ENCODE data around the gene TPRX2. TPM values are rescaled to one million over a fixed set of nuclear protein-coding genes. Genes with fewer than 3 reads are reported as not detected.

The TPRX2 gene
- total and polyA plus RNA-seq, 10 of the 15 experiments (the other 5 are each of a cell fraction or from before 2014, with no cell fraction given), result not detected

DNA sequence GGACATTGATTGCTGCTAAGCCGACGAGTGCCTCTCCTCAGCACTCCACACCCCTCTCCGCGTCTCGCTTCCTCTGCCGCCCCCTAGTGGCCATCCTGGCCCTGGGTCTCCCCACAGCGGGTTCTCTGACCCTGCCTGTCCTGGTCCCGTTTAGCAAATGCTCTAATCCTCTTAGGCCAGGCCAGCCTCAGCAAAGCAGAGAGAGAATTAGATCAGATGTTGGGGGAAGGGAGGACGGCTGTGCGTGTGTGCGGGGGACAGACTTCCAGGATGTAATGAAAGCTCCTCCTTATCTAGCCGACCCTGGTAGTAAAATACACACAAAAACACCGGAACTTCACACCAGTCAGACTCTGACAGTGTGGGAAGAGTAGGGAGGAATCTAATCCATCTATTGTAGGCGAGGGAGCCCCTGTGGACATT is 4.5 kb downstream of the TPRX2 start (continued):
- TF ChIP-seq, protein P1, sequence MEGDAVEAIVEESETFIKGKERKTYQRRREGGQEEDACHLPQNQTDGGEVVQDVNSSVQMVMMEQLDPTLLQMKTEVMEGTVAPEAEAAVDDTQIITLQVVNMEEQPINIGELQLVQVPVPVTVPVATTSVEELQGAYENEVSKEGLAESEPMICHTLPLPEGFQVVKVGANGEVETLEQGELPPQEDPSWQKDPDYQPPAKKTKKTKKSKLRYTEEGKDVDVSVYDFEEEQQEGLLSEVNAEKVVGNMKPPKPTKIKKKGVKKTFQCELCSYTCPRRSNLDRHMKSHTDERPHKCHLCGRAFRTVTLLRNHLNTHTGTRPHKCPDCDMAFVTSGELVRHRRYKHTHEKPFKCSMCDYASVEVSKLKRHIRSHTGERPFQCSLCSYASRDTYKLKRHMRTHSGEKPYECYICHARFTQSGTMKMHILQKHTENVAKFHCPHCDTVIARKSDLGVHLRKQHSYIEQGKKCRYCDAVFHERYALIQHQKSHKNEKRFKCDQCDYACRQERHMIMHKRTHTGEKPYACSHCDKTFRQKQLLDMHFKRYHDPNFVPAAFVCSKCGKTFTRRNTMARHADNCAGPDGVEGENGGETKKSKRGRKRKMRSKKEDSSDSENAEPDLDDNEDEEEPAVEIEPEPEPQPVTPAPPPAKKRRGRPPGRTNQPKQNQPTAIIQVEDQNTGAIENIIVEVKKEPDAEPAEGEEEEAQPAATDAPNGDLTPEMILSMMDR (IDR thresholded peaks at IDR 0.05 in 2 of 3, conservative IDR thresholded peaks at IDR 0.05 in 1 of 3; ENCODE audit: control insufficient read depth in 2 of 3, extremely low read depth in 1 of 3, insufficient read depth in 1 of 3, low read depth in 3 of 3, low read length in 3 of 3), result peak; percentile 90 to 93 (median 91)
- no peak for TF ChIP-seq EGR1 (IDR thresholded peaks at IDR 0.05; ENCODE audit: borderline replicate concordance in 1 of 2, low read depth in 2 of 2, low read length in 2 of 2)

DNA sequence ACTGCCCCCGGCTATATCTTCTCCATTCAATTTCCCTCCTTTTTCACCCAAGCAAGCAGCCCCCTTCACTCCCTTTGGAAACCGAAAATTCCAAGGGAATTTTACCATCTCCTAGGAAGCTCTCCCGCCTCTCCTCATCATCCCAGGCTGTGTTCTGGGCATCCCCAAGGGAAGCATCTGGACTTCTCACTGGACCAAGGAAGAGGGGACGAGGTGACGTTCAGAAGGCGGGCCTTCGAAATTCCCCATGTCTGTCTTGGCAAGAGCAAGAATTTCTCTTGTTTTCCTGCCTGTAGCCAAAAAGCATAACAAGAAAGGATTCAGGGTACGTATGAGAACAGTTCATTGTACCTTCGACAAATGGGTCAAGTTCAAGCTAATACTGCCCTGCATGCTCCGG is 6.1 kb downstream of the TPRX2 start:
- ATAC-seq (no peak), DNase-seq (ENCODE audit: low read depth, low spot score) (no peak), FAIRE-seq (no peak)
- Histone ChIP-seq H4K20me1 (ENCODE audit: control insufficient read depth, insufficient read depth) (no peaks in the 10 kb centered on the region), H3K36me3 (ENCODE audit: control insufficient read depth in 2 of 2, insufficient read depth in 2 of 2, low read length in 1 of 2) (no peaks in the 10 kb centered on the region), H3K9ac (ENCODE audit: control insufficient read depth, insufficient read depth, low read length) (no peak overlapping the region), H2AFZ (ENCODE audit: control insufficient read depth, low read depth, low read length) (no peak overlapping the region), H3K9me3 (replicated peaks; ENCODE audit: control insufficient read depth, insufficient read depth, low read length) (no peaks in the 10 kb centered on the region; the same call in 1 of the 3 replicates), H3K27ac (ENCODE audit: control insufficient read depth, insufficient read depth) (no peak overlapping the region), H3K79me2 (ENCODE audit: control insufficient read depth, insufficient read depth, low read length) (no peaks in the 10 kb centered on the region), H3K4me2 (ENCODE audit: control insufficient read depth, insufficient read depth) (no peak overlapping the region), H3K27me3 (replicated peaks in 1 of 2; ENCODE audit: control insufficient read depth in 2 of 2, insufficient read depth in 2 of 2, low read length in 1 of 2) (no peaks in the 10 kb centered on the region), H3K4me1 (ENCODE audit: control insufficient read depth, insufficient read depth, low read length) (no peaks in the 10 kb centered on the region), H3K4me3 (no peak overlapping the region)
- POLR2A ChIA-PET, result no interaction called here
- CTCF ChIA-PET, result interaction anchor here (1.5 to 2.4 kb wide), 3 partner anchors 12 to 99 kb away, joined by 4 to 8 read pairs (median 7); no protein-coding TSS in a partner anchor
- intact Hi-C loops (cut with micrococcal nuclease; ENCODE audit: unreplicated experiment), result loop anchor here (5.0 kb wide), 1 partner anchor 53 kb away; no protein-coding TSS in a partner anchor
- SMC1A ChIA-PET (ENCODE audit: uncharacterized antibody, unreplicated experiment), result no interaction called here
- BruUV-seq (replicated peaks), result no TSS peak
- 27% methylated on average over 10 of the region's 10 CpGs for WGBS (ENCODE audit: insufficient coverage, insufficient replicate concordance, low lambda C conversion rate, missing lambda C conversion rate)
- RAD21 ChIA-PET (ENCODE audit: unreplicated experiment), result interaction anchor here (1.0 kb wide), 1 partner anchor 77 kb away, joined by 3 read pairs; no protein-coding TSS in a partner anchor
- in situ Hi-C loops (cut with MboI), result loop anchor here (25.0 kb wide), 1 partner anchor 697 kb away; the partner anchor contains the start of gene SULT2B1
- TF ChIP-seq, protein P2, sequence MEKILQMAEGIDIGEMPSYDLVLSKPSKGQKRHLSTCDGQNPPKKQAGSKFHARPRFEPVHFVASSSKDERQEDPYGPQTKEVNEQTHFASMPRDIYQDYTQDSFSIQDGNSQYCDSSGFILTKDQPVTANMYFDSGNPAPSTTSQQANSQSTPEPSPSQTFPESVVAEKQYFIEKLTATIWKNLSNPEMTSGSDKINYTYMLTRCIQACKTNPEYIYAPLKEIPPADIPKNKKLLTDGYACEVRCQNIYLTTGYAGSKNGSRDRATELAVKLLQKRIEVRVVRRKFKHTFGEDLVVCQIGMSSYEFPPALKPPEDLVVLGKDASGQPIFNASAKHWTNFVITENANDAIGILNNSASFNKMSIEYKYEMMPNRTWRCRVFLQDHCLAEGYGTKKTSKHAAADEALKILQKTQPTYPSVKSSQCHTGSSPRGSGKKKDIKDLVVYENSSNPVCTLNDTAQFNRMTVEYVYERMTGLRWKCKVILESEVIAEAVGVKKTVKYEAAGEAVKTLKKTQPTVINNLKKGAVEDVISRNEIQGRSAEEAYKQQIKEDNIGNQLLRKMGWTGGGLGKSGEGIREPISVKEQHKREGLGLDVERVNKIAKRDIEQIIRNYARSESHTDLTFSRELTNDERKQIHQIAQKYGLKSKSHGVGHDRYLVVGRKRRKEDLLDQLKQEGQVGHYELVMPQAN (conservative IDR thresholded peaks at IDR 0.05), result no peak
- TF ChIP-seq STAT3 (IDR thresholded peaks at IDR 0.05; ENCODE audit: low read depth, low read length) (no peak), HCFC1 (IDR thresholded peaks at IDR 0.05; ENCODE audit: low read length) (no peak), NBN (IDR thresholded peaks at IDR 0.05) (no peak), ZBED1 (IDR thresholded peaks at IDR 0.05; ENCODE audit: borderline replicate concordance) (no peak), FOXK2 (IDR thresholded peaks at IDR 0.05) (no peak)
- TF ChIP-seq, protein P3, sequence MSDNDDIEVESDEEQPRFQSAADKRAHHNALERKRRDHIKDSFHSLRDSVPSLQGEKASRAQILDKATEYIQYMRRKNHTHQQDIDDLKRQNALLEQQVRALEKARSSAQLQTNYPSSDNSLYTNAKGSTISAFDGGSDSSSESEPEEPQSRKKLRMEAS (IDR thresholded peaks at IDR 0.05; ENCODE audit: low read depth, low read length), result no peak
- TF ChIP-seq, protein P4, sequence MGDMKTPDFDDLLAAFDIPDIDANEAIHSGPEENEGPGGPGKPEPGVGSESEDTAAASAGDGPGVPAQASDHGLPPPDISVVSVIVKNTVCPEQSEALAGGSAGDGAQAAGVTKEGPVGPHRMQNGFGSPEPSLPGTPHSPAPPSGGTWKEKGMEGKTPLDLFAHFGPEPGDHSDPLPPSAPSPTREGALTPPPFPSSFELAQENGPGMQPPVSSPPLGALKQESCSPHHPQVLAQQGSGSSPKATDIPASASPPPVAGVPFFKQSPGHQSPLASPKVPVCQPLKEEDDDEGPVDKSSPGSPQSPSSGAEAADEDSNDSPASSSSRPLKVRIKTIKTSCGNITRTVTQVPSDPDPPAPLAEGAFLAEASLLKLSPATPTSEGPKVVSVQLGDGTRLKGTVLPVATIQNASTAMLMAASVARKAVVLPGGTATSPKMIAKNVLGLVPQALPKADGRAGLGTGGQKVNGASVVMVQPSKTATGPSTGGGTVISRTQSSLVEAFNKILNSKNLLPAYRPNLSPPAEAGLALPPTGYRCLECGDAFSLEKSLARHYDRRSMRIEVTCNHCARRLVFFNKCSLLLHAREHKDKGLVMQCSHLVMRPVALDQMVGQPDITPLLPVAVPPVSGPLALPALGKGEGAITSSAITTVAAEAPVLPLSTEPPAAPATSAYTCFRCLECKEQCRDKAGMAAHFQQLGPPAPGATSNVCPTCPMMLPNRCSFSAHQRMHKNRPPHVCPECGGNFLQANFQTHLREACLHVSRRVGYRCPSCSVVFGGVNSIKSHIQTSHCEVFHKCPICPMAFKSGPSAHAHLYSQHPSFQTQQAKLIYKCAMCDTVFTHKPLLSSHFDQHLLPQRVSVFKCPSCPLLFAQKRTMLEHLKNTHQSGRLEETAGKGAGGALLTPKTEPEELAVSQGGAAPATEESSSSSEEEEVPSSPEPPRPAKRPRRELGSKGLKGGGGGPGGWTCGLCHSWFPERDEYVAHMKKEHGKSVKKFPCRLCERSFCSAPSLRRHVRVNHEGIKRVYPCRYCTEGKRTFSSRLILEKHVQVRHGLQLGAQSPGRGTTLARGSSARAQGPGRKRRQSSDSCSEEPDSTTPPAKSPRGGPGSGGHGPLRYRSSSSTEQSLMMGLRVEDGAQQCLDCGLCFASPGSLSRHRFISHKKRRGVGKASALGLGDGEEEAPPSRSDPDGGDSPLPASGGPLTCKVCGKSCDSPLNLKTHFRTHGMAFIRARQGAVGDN (IDR thresholded peaks at IDR 0.05), result no peak
